Endothelial cell of umbilical vein (primary cell): ENCODE data around the gene EPC2. TPM values are rescaled to one million over a fixed set of nuclear protein-coding genes. Genes with fewer than 3 reads are reported as not detected.

Experiments used
- BruUV-seq: library from RNA; stranded (reverse); fragments of 400-500 nt; replicated peaks from 2 replicates; lab custom pipeline; 2021; lab: Mats Ljungman, UMichigan
- CTCF ChIA-PET: fragments of 300-600, 350-600 bp; sonication (Branson Sonifier 250); formaldehyde crosslinking; loops from one replicate; lab custom pipeline; 2021; ENCODE audit warnings: antibody characterized with exemption, inconsistent platforms; lab: Charles Lee
- POLR2A ChIA-PET: fragments of 300-600, 350-600 bp; sonication (Branson Sonifier 250); formaldehyde crosslinking; loops from one replicate; lab custom pipeline; 2021; ENCODE audit warnings: antibody characterized with exemption, inconsistent platforms; lab: Charles Lee
- DNase-seq: peaks from one replicate; pipeline ENCODE4 v3.0.0-alpha.2; 2011; ENCODE audit warnings: low read depth, low spot score
- FAIRE-seq: peaks from 2 replicates; lab custom pipeline; 2011; peaks lifted over from hg19 to GRCh38; lab: Jason Lieb, UNC
- H2AFZ ChIP-seq: 2 replicates; pipeline ENCODE4 v1.6.0; 2012; ENCODE audit warnings: low read depth, low read length, control low read depth, inconsistent platforms
- H3K27ac ChIP-seq: 2 replicates; pipeline ENCODE4 v1.5.1; 2011; ENCODE audit warnings: low read depth, mild to moderate bottlenecking, control low read depth, low read length, moderate library complexity; ENCODE audit not compliant: insufficient read depth
- H3K27me3 ChIP-seq, 2 experiments: 2 replicates each; pipeline versions ENCODE4 v1.6.0 to v1.6.1; 2011; ENCODE audit warnings: low read length in 2 of 2, mixed read lengths in 1 of 2; ENCODE audit not compliant: control insufficient read depth in 2 of 2, insufficient read depth in 2 of 2
- H3K36me3 ChIP-seq, 2 experiments: 2 replicates in 1 of 2; 3 replicates in 1 of 2; pipeline ENCODE4 v1.5.1; 2011; ENCODE audit warnings: low read length in 2 of 2, mild to moderate bottlenecking in 1 of 2, moderate library complexity in 1 of 2; ENCODE audit not compliant: control insufficient read depth in 2 of 2, insufficient read depth in 2 of 2; ENCODE audit errors: extremely low read depth in 1 of 2
- H3K4me1 ChIP-seq: 3 replicates; pipeline ENCODE4 v1.5.1; 2011; ENCODE audit warnings: mild to moderate bottlenecking, low read length; ENCODE audit not compliant: control insufficient read depth, insufficient read depth; ENCODE audit errors: extremely low read depth
- H3K4me2 ChIP-seq: 2 replicates; pipeline ENCODE4 v1.6.1; 2011; ENCODE audit warnings: low read length, control low read depth, mixed read lengths; ENCODE audit not compliant: insufficient read depth
- H3K4me3 ChIP-seq, 3 experiments: fragments of 200-600 bp in 1 of 3; sonication (generic), shearing (Covaris generic) in 1 of 3; replicated peaks in 1 of 3; 2 replicates each; pipeline ENCODE4 v1.5.1; 2011 to 2016; ENCODE audit warnings: control low read depth in 3 of 3, low read length in 3 of 3, mild to moderate bottlenecking in 2 of 3, inconsistent platforms in 1 of 3, low read depth in 1 of 3, moderate library complexity in 1 of 3; ENCODE audit not compliant: insufficient read depth in 1 of 3
- H3K79me2 ChIP-seq: 2 replicates; pipeline ENCODE4 v1.6.0; 2012; ENCODE audit warnings: low read length, inconsistent platforms; ENCODE audit not compliant: control insufficient read depth, insufficient read depth
- H3K9ac ChIP-seq: replicated peaks from 2 replicates; pipeline ENCODE3; 2011; ENCODE audit warnings: low read length, control low read depth; ENCODE audit not compliant: insufficient read depth; ENCODE audit errors: extremely low read depth
- H3K9me1 ChIP-seq: replicated peaks from 3 replicates; pipeline ENCODE4 v1.6.0; 2011; ENCODE audit warnings: mild to moderate bottlenecking, low read length; ENCODE audit not compliant: control insufficient read depth, insufficient read depth; ENCODE audit errors: extremely low read depth
- H3K9me3 ChIP-seq: replicated peaks from 2 replicates; pipeline ENCODE4 v1.5.1; 2012; ENCODE audit warnings: low read length, inconsistent platforms; ENCODE audit not compliant: control insufficient read depth, insufficient read depth
- H4K20me1 ChIP-seq: replicated peaks from 2 replicates; pipeline ENCODE3; 2011; ENCODE audit warnings: mild to moderate bottlenecking, low read length; ENCODE audit not compliant: control insufficient read depth, insufficient read depth; ENCODE audit errors: extremely low read depth
- EZH2 ChIP-seq: IDR thresholded peaks from 2 replicates; pipeline ENCODE4 v1.6.1; 2012; ENCODE audit warnings: borderline replicate concordance, low read depth, mild to moderate bottlenecking, moderate library complexity, low read length, inconsistent platforms; ENCODE audit not compliant: severe bottlenecking
- FOS ChIP-seq: IDR thresholded peaks from 2 replicates; pipeline ENCODE4 v1.6.1; 2011; ENCODE audit warnings: mild to moderate bottlenecking, low read length, moderate library complexity, borderline replicate concordance; ENCODE audit not compliant: insufficient read depth
- GATA2 ChIP-seq: IDR thresholded peaks from 2 replicates; pipeline ENCODE4 v1.7.0; 2011; ENCODE audit warnings: low read depth, mild to moderate bottlenecking, moderate library complexity, mixed read lengths, low read length; ENCODE audit not compliant: insufficient read length, insufficient read depth
- JUN ChIP-seq: IDR thresholded peaks from 2 replicates; pipeline ENCODE4 v1.6.1; 2011; ENCODE audit warnings: borderline replicate concordance, low read depth; ENCODE audit not compliant: insufficient read length, insufficient read depth
- MYC ChIP-seq: IDR thresholded peaks from one replicate; pipeline ENCODE4 v1.6.1; 2011; ENCODE audit warnings: mild to moderate bottlenecking, low read depth, low read length
- POLR2A ChIP-seq: IDR thresholded peaks from 2 replicates; pipeline ENCODE4 v1.6.1; 2012; ENCODE audit warnings: low read depth, mild to moderate bottlenecking, control low read depth, low read length
- POLR2AphosphoS5 ChIP-seq: IDR thresholded peaks from 2 replicates; pipeline ENCODE4 v1.6.1; 2012; ENCODE audit warnings: low read depth, mild to moderate bottlenecking, control low read depth, low read length, moderate library complexity; ENCODE audit not compliant: insufficient read depth
- dilution Hi-C: fragments of 300-500 bp; cut with MboI; formaldehyde crosslinking; loops from one replicate; pipeline ENCODE4 v1.15.0; 2019; ENCODE audit warnings: low sequenced_read_pairs; ENCODE audit not compliant: extremely low pct_ligation_motif_present
- intact Hi-C: fragments of 100-400 bp; cut with micrococcal nuclease; formaldehyde crosslinking; loops from one replicate; pipeline ENCODE4 v1.10.0; 2022
- polyA plus RNA-seq, 4 experiments: library from polyadenylated mRNA; depleted of rRNA in 3 of 4; stranded (reverse) in 3 of 4; unstranded in 1 of 4; fragments of >200 nt; gene quantifications; 2 replicates each; pipeline versions ENCODE4 v1.2.1 to v1.2.3, GENCODE V29; 2011 to 2012; ENCODE audit warnings: missing spikeins in 1 of 4
- total RNA-seq: library from RNA; stranded (reverse); gene quantifications from 2 replicates; pipeline ENCODE4 v1.2.3, GENCODE V29; 2021
- TF ChIP-seq, protein P1 (sequence below): IDR thresholded peaks from 2 replicates; pipeline ENCODE4 v1.6.1; 2011; ENCODE audit not compliant: insufficient read depth, insufficient read length
- TF ChIP-seq, protein P2 (sequence below), 2 donors: IDR thresholded peaks; 1 replicate in 1 of 2; 2 replicates in 1 of 2; pipeline ENCODE4 v1.5.1; 2011; ENCODE audit warnings: low read length in 2 of 2, mild to moderate bottlenecking in 2 of 2, moderate library complexity in 2 of 2, control low read depth in 1 of 2, inconsistent platforms in 1 of 2, low read depth in 1 of 2; ENCODE audit not compliant: insufficient read depth in 1 of 2; ENCODE audit errors: extremely low read depth in 1 of 2

Gene EPC2
- total and polyA plus RNA-seq, 2 donors (not counting 3 experiments of a cell fraction or from before 2014, with no cell fraction given) = 15.1 to 25.2 TPM

DNA sequence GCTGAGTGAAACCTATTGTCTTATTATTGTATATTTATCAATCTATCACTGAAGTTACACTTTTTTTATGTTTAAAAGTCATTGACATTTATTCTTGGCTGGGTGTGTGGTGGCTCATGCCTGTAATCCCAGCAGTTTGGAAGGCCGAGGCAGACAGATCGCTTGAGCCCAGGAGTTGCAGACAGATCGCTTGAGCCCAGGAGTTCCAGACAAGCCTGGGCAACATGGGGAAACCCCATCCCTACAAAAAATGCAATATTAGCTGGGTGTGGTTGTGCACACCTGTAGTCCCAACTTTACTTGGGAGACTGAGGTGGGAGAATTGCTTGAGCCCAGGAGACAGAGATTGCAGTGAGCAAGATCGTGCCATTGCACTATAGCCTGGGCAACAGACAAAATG is 97.8 kb downstream of the EPC2 start:
- no peak overlapping the region for H3K4me3 ChIP-seq
- dilution Hi-C loops = no loop called here
- no peak overlapping the region for H3K9ac ChIP-seq
- ChIA-PET CTCF (no interaction called here), POLR2A (no interaction called here)
- H3K36me3 ChIP-seq = no peaks in the 10 kb centered on the region
- H3K9me3 ChIP-seq = no peaks in the 10 kb centered on the region
- no peaks in the 10 kb centered on the region for H3K4me1 ChIP-seq
- peaks cover 2% of the 10 kb centered on the region for H3K79me2 ChIP-seq
- H4K20me1 ChIP-seq = peaks cover 7% of the 10 kb centered on the region
- intact Hi-C loops = no loop called here
- no peak overlapping the region for H2AFZ ChIP-seq
- no peaks in the 10 kb centered on the region for H3K9me1 ChIP-seq
- no peak for FAIRE-seq
- H3K4me2 ChIP-seq = no peak overlapping the region
- BruUV-seq = no TSS peak
- TF ChIP-seq EZH2 = no peak
- TF ChIP-seq, protein P1, sequence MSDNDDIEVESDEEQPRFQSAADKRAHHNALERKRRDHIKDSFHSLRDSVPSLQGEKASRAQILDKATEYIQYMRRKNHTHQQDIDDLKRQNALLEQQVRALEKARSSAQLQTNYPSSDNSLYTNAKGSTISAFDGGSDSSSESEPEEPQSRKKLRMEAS = no peak
- no peak for TF ChIP-seq MYC
- TF ChIP-seq JUN = no peak
- no peak for TF ChIP-seq GATA2
- TF ChIP-seq FOS = no peak
- TF ChIP-seq, protein P2, sequence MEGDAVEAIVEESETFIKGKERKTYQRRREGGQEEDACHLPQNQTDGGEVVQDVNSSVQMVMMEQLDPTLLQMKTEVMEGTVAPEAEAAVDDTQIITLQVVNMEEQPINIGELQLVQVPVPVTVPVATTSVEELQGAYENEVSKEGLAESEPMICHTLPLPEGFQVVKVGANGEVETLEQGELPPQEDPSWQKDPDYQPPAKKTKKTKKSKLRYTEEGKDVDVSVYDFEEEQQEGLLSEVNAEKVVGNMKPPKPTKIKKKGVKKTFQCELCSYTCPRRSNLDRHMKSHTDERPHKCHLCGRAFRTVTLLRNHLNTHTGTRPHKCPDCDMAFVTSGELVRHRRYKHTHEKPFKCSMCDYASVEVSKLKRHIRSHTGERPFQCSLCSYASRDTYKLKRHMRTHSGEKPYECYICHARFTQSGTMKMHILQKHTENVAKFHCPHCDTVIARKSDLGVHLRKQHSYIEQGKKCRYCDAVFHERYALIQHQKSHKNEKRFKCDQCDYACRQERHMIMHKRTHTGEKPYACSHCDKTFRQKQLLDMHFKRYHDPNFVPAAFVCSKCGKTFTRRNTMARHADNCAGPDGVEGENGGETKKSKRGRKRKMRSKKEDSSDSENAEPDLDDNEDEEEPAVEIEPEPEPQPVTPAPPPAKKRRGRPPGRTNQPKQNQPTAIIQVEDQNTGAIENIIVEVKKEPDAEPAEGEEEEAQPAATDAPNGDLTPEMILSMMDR (IDR thresholded peaks at IDR 0.05; ENCODE audit: extremely low read depth in 1 of 2, insufficient read depth in 1 of 2, low read depth in 1 of 2, low read length in 2 of 2) = no peak
- TF ChIP-seq POLR2AphosphoS5 = no peak
- no peak for TF ChIP-seq POLR2A
- DNase-seq = no peak
- H3K27me3 ChIP-seq = no peaks in the 10 kb centered on the region
- no peak overlapping the region for H3K27ac ChIP-seq
